ENCODE results near the gene TAAR1. TPM values are rescaled to one million over a fixed set of nuclear protein-coding genes. Genes with fewer than 3 reads are reported as not detected.
"Not testable (repeated sequence)": the region's sequence is repeated elsewhere in the genome, so short reads cannot be mapped to it uniquely, and the experiment has no call there.

The TAAR1 gene
- total RNA-seq, 1 experiment from 2014 or later: not detected

DNA sequence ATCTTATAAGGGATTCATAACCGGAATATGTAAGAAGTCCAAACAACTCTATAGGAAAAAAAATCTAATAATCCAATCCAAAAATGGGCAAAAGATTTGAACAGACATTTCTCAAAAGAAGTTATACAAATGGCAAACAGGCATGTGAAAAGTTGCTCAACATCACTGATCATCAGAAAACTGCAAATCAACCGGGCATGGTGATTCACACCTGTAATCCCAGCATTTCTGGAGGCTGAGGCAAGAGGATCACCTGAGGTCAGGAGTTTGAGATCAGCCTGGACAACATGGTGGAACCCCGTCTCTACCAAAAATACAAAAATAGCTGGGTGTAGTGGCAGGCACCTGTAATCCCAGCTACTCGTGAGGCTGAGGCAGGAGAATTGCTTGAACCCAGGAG is 47.8 kb upstream of the TAAR1 start:
- DNase-seq (ENCODE audit: low read depth, low spot score); H3K9me3 ChIP-seq (ENCODE audit: control insufficient read depth, insufficient read depth, low read depth, low read length); BruUV-seq (replicated peaks); H3K27me3 ChIP-seq (ENCODE audit: control insufficient read depth, insufficient read depth, low read length); CTCF ChIA-PET; H3K27ac ChIP-seq (ENCODE audit: low read length); POLR2A ChIA-PET; ATAC-seq; H3K4me3 ChIP-seq (ENCODE audit: low read depth in 2 of 2, low read length in 2 of 2); H3K36me3 ChIP-seq (ENCODE audit: control insufficient read depth, insufficient read depth, low read length); intact Hi-C loops (cut with micrococcal nuclease; ENCODE audit: unreplicated experiment); in situ Hi-C loops (cut with HindIII; ENCODE audit: low pct_unique_long_range_greater_than_20kb, low sequenced_read_pairs); H3K4me1 ChIP-seq (ENCODE audit: control insufficient read depth, insufficient read depth, low read length): not testable (repeated sequence)

DNA sequence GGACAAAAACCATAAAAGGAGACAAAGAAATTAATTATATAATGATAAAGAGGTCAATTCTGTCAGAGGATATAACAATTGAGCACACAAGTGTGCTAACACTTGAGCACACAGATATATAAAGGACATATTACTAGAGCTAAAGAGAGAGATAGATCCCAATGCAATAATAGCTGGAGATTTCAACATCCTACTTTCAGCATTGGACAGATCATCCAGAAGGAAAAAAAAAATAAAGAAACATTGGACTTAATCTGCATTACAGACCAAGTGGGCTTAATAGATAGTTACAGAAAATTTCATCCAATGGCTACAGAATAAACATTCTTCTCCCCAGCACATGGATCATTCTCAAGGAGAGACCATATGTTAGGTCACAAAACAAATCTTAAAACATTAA is 45.0 kb upstream of the TAAR1 start:
- no peaks in the 10 kb centered on the region for H3K4me1 ChIP-seq (ENCODE audit: control insufficient read depth, insufficient read depth, low read length)
- BruUV-seq (replicated peaks): no TSS peak
- no peaks in the 10 kb centered on the region for H3K36me3 ChIP-seq (ENCODE audit: control insufficient read depth, insufficient read depth, low read length)
- intact Hi-C loops (cut with micrococcal nuclease; ENCODE audit: unreplicated experiment) (no loop called here), in situ Hi-C loops (cut with HindIII; ENCODE audit: low pct_unique_long_range_greater_than_20kb, low sequenced_read_pairs) (no loop called here)
- TF ChIP-seq, protein P1, sequence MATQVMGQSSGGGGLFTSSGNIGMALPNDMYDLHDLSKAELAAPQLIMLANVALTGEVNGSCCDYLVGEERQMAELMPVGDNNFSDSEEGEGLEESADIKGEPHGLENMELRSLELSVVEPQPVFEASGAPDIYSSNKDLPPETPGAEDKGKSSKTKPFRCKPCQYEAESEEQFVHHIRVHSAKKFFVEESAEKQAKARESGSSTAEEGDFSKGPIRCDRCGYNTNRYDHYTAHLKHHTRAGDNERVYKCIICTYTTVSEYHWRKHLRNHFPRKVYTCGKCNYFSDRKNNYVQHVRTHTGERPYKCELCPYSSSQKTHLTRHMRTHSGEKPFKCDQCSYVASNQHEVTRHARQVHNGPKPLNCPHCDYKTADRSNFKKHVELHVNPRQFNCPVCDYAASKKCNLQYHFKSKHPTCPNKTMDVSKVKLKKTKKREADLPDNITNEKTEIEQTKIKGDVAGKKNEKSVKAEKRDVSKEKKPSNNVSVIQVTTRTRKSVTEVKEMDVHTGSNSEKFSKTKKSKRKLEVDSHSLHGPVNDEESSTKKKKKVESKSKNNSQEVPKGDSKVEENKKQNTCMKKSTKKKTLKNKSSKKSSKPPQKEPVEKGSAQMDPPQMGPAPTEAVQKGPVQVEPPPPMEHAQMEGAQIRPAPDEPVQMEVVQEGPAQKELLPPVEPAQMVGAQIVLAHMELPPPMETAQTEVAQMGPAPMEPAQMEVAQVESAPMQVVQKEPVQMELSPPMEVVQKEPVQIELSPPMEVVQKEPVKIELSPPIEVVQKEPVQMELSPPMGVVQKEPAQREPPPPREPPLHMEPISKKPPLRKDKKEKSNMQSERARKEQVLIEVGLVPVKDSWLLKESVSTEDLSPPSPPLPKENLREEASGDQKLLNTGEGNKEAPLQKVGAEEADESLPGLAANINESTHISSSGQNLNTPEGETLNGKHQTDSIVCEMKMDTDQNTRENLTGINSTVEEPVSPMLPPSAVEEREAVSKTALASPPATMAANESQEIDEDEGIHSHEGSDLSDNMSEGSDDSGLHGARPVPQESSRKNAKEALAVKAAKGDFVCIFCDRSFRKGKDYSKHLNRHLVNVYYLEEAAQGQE (IDR thresholded peaks at IDR 0.05; ENCODE audit: insufficient read depth in 1 of 2, low read depth in 2 of 2, low read length in 1 of 2): no peak
- TF ChIP-seq SIN3A (IDR thresholded peaks at IDR 0.05; ENCODE audit: borderline replicate concordance, insufficient read depth, low read depth, low read length) (no peak), POLR2AphosphoS5 (IDR thresholded peaks at IDR 0.05; ENCODE audit: low read depth, low read length) (no peak), TCF7L2 (IDR thresholded peaks at IDR 0.05; ENCODE audit: low read depth, low read length) (no peak)
- TF ChIP-seq, protein P2, sequence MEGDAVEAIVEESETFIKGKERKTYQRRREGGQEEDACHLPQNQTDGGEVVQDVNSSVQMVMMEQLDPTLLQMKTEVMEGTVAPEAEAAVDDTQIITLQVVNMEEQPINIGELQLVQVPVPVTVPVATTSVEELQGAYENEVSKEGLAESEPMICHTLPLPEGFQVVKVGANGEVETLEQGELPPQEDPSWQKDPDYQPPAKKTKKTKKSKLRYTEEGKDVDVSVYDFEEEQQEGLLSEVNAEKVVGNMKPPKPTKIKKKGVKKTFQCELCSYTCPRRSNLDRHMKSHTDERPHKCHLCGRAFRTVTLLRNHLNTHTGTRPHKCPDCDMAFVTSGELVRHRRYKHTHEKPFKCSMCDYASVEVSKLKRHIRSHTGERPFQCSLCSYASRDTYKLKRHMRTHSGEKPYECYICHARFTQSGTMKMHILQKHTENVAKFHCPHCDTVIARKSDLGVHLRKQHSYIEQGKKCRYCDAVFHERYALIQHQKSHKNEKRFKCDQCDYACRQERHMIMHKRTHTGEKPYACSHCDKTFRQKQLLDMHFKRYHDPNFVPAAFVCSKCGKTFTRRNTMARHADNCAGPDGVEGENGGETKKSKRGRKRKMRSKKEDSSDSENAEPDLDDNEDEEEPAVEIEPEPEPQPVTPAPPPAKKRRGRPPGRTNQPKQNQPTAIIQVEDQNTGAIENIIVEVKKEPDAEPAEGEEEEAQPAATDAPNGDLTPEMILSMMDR (IDR thresholded peaks at IDR 0.05): no peak
- no peak for ATAC-seq
- no peaks in the 10 kb centered on the region for H3K9me3 ChIP-seq (ENCODE audit: control insufficient read depth, insufficient read depth, low read depth, low read length)
- ChIA-PET CTCF (no interaction called here), POLR2A (no interaction called here)
- H3K27ac ChIP-seq (ENCODE audit: low read length): no peak overlapping the region
- DNase-seq (ENCODE audit: low read depth, low spot score): no peak
- H3K4me3 ChIP-seq (ENCODE audit: low read depth in 2 of 2, low read length in 2 of 2): no peak overlapping the region
- no peaks in the 10 kb centered on the region for H3K27me3 ChIP-seq (ENCODE audit: control insufficient read depth, insufficient read depth, low read length)

DNA sequence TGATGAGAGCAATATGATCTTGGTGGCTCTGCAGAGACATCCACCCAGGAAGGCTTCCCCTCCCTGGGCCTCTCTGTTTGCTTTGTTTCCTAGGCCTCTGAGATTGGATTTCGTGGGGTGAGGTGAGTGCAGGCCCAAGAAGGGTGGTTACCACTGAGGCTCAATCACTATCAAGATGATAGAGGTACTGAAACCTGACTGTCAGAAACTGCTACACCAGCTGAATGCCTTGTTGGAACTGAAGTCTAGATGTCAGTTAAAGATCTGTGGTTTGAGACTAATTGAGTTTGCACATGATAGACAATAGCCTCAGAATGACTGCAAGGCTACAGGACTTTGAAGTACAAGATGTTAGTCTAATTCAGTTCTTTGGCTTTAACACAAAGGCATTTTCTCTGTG is 39.6 kb upstream of the TAAR1 start:
- CTCF ChIA-PET: no interaction called here
- Histone ChIP-seq H3K4me3 (ENCODE audit: low read depth in 2 of 2, low read length in 2 of 2) (no peak overlapping the region), H3K36me3 (ENCODE audit: control insufficient read depth, insufficient read depth, low read length) (no peaks in the 10 kb centered on the region), H3K4me1 (ENCODE audit: control insufficient read depth, insufficient read depth, low read length) (no peaks in the 10 kb centered on the region), H3K27ac (ENCODE audit: low read length) (no peak overlapping the region), H3K9me3 (ENCODE audit: control insufficient read depth, insufficient read depth, low read depth, low read length) (0 out of 2 replicates have a peak, but pooled peaks cover 4% of the 10 kb centered on the region), H3K27me3 (ENCODE audit: control insufficient read depth, insufficient read depth, low read length) (no peaks in the 10 kb centered on the region)
- intact Hi-C loops (cut with micrococcal nuclease; ENCODE audit: unreplicated experiment): no loop called here
- in situ Hi-C loops (cut with HindIII; ENCODE audit: low pct_unique_long_range_greater_than_20kb, low sequenced_read_pairs): no loop called here
- DNase-seq (ENCODE audit: low read depth, low spot score) (no peak), ATAC-seq (no peak)
- POLR2A ChIA-PET: no interaction called here
- BruUV-seq (replicated peaks): no TSS peak
- TF ChIP-seq, protein P1 (IDR thresholded peaks at IDR 0.05; ENCODE audit: insufficient read depth in 1 of 2, low read depth in 2 of 2, low read length in 1 of 2): no peak
- TF ChIP-seq SIN3A (IDR thresholded peaks at IDR 0.05; ENCODE audit: borderline replicate concordance, insufficient read depth, low read depth, low read length) (no peak), POLR2AphosphoS5 (IDR thresholded peaks at IDR 0.05; ENCODE audit: low read depth, low read length) (no peak), TCF7L2 (IDR thresholded peaks at IDR 0.05; ENCODE audit: low read depth, low read length) (no peak)
- TF ChIP-seq, protein P2 (IDR thresholded peaks at IDR 0.05): no peak

Data from Panc1 (cell line).